Glutamatergic neuron (in vitro differentiated cells): ENCODE data around the gene MEN1. TPM values are rescaled to one million over a fixed set of nuclear protein-coding genes. Genes with fewer than 3 reads are reported as not detected.
"Not testable (repeated sequence)": the region's sequence is repeated elsewhere in the genome, so short reads cannot be mapped to it uniquely, and the experiment has no call there.

Experiments used
- DNase-seq: peaks from one replicate; pipeline ENCODE4 v3.0.0; 2022
- H3K27ac Mint-ChIP-seq: one replicate; pipeline ENCODE4 v1.8.0; 2020; ENCODE audit warnings: mild to moderate bottlenecking, mixed read lengths, inconsistent platforms; ENCODE audit not compliant: unreplicated experiment
- H3K27me3 Mint-ChIP-seq: one replicate; pipeline ENCODE4 v1.8.0; 2020; ENCODE audit warnings: mild to moderate bottlenecking, moderate library complexity, mixed read lengths, inconsistent platforms; ENCODE audit not compliant: unreplicated experiment
- H3K36me3 Mint-ChIP-seq: one replicate; pipeline ENCODE4 v1.8.0; 2020; ENCODE audit warnings: mild to moderate bottlenecking, mixed read lengths, inconsistent platforms; ENCODE audit not compliant: unreplicated experiment
- H3K4me1 Mint-ChIP-seq: one replicate; pipeline ENCODE4 v1.8.0; 2020; ENCODE audit warnings: mild to moderate bottlenecking, low read depth, mixed read lengths, inconsistent platforms; ENCODE audit not compliant: unreplicated experiment
- H3K4me3 Mint-ChIP-seq: one replicate; pipeline ENCODE4 v1.8.0; 2020; ENCODE audit warnings: mild to moderate bottlenecking, mixed read lengths, inconsistent platforms; ENCODE audit not compliant: unreplicated experiment
- H3K9me3 Mint-ChIP-seq: one replicate; pipeline ENCODE4 v1.8.0; 2020; ENCODE audit warnings: mild to moderate bottlenecking, moderate library complexity, mixed read lengths, inconsistent platforms; ENCODE audit not compliant: unreplicated experiment
- total RNA-seq: library from RNA; stranded (reverse); fragmentation: NEBNext Ultra II Directional; extraction: Animal tissue kit (Norgen Biotek cat#: 25700); gene quantifications from one replicate; pipeline ENCODE4 v1.2.1, GENCODE V29; 2021; ENCODE audit not compliant: unreplicated experiment
- TF ChIP-seq, protein P1 (sequence below): fragments of 200-600 bp; sonication (generic); IDR thresholded peaks from one replicate; pipeline ENCODE4 v1.5.0; 2021; ENCODE audit not compliant: partially characterized antibody, unreplicated experiment

Gene MEN1
- total RNA-seq, 1 donor from 2014 or later, result 39.7 TPM

DNA sequence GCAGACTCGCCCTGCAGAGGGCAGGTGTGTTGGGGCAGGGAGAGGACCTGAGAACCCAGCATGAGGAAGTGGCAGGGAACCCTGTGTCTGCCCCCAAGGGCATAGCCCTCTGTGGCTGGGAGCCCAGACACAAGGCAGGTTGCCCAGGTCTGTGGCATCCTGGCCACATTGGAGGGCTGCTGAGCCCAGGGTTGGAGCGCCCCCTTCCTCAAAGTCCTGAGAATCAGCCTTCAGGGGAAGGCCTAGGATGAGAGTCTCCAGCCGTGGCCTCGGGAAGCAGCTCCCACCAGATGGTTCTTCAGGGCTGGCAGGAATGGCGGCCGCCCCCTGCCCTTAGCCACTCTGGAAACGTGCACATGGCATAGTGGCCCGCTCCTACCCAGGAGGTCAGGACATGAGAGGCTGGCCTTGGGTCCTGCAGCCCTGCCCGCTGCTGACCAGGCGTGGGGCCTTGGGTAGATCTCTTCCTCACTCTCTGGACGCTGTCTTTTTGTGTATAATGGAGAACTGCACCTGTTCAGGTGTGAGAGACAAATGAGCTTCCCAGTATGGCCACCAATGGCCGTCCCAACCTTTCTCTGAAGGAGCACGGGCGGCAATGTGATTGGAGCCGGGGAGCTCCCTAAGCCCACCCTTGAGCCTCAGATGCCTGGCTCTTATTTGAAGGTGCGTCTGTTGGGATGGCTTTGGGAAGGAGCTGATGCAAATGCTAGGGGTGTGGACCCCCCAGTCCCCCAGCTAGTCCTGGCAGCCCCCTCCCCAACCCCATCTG lies 38.7 kb upstream of the MEN1 start:
- no peak for DNase-seq
- Mint-ChIP-seq H3K27ac (peak overlapping the region; percentile 66), H3K36me3 (no peaks in the 10 kb centered on the region), H3K4me1 (peaks cover 6% of the 10 kb centered on the region), H3K9me3 (peaks cover 4% of the 10 kb centered on the region), H3K27me3 (peaks cover 10% of the 10 kb centered on the region), H3K4me3 (no peak overlapping the region)
- TF ChIP-seq, protein P1, sequence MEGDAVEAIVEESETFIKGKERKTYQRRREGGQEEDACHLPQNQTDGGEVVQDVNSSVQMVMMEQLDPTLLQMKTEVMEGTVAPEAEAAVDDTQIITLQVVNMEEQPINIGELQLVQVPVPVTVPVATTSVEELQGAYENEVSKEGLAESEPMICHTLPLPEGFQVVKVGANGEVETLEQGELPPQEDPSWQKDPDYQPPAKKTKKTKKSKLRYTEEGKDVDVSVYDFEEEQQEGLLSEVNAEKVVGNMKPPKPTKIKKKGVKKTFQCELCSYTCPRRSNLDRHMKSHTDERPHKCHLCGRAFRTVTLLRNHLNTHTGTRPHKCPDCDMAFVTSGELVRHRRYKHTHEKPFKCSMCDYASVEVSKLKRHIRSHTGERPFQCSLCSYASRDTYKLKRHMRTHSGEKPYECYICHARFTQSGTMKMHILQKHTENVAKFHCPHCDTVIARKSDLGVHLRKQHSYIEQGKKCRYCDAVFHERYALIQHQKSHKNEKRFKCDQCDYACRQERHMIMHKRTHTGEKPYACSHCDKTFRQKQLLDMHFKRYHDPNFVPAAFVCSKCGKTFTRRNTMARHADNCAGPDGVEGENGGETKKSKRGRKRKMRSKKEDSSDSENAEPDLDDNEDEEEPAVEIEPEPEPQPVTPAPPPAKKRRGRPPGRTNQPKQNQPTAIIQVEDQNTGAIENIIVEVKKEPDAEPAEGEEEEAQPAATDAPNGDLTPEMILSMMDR, result no peak

DNA sequence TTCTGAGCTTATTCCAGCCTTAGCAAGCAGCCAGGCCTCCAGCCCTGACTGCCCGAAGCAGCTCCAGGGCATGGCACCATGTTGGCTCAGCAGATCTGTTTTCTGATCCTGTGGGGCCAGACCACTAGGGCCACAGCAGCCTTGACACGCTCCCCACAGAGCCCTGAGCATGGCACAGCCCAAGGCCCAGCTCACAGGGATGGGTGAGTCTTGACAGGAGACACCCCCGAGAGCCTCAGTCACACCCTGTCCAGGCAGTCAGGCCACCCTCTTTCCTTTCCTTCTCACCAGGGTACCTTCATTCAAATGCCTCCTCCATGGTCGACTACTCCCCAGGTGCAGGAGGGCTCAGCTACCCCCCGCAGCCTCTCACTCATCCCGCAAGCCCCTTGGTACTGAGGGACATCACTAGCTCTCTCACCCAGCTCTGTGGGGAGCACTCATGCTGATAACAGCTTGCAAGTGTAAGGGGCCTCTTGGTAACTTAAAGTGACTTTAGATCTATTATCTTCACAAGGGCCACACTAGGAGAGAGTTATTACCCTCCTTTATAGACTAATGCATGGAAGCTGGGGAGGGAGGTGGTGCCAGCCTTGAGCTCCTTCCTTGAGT lies 38.0 kb upstream of the MEN1 start:
- TF ChIP-seq, protein P1, result no peak
- no peak overlapping the region for H3K27ac Mint-ChIP-seq
- H3K4me1 Mint-ChIP-seq, result peaks cover 9% of the 10 kb centered on the region
- H3K27me3 Mint-ChIP-seq, result peaks cover 13% of the 10 kb centered on the region
- H3K9me3 Mint-ChIP-seq, result peaks cover 5% of the 10 kb centered on the region
- H3K36me3 Mint-ChIP-seq, result no peaks in the 10 kb centered on the region
- no peak for DNase-seq
- H3K4me3 Mint-ChIP-seq, result peak overlapping the region; percentile 59

DNA sequence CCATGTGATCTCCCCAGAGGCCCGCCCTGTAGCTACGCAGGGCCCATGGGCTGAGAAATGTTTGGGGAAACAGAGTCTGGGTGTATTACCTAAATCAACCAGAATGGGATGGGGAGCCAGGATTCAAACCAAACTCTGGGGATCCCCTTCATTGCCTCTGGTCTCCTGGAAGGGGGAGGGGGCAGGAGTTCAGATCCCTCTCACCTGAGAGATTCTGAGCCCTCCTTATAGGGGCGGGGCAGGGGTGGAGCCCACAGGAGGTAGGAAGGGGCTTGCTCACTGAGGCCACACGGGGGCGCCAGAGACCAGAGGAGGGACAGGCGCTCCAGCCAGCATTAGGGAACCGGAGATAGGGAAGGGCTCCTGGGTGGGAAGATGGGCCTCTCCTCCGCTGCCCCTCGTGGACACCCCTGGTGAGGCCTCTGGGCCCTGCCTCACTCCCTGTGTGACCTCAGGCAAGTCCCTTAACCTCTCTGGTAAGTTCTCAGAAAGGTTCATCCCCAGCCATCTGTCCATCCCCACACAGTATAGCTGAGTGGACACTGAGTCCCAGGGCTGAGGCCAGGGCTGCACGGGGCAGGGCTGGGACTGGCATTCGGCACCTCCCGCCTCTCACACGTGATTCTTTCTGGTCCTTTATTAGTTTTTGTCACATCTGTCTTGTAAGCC lies 36.8 kb upstream of the MEN1 start:
- DNase-seq, result peak; percentile 97
- Mint-ChIP-seq H3K9me3 (peaks cover 5% of the 10 kb centered on the region), H3K27ac (no peak overlapping the region), H3K4me1 (peaks cover 10% of the 10 kb centered on the region), H3K4me3 (no peak overlapping the region), H3K27me3 (peaks cover 15% of the 10 kb centered on the region), H3K36me3 (no peaks in the 10 kb centered on the region)
- TF ChIP-seq, protein P1, result peak; percentile 94

DNA sequence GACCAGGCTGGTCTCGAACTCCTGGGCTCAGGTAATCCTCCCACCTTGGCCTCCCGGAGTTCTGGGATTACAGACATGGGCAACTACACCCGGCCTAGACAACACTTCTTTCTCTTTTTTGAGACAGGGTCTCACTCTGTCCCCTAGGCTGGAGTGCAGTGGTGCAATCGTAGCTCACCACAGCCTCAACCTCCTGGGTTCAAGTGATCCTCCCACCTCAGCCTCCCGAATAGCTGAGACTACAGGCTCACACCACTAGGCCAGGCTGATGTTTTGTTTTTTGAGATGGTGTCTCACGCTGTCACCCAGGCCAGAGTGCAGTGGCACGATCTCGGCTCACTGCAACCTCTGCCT lies 35.4 kb upstream of the MEN1 start:
- not testable (repeated sequence) for H3K4me1 Mint-ChIP-seq, H3K36me3 Mint-ChIP-seq, H3K9me3 Mint-ChIP-seq, H3K27ac Mint-ChIP-seq, DNase-seq
- Mint-ChIP-seq H3K27me3 (peaks cover 18% of the 10 kb centered on the region), H3K4me3 (peak overlapping the region; percentile 67)

DNA sequence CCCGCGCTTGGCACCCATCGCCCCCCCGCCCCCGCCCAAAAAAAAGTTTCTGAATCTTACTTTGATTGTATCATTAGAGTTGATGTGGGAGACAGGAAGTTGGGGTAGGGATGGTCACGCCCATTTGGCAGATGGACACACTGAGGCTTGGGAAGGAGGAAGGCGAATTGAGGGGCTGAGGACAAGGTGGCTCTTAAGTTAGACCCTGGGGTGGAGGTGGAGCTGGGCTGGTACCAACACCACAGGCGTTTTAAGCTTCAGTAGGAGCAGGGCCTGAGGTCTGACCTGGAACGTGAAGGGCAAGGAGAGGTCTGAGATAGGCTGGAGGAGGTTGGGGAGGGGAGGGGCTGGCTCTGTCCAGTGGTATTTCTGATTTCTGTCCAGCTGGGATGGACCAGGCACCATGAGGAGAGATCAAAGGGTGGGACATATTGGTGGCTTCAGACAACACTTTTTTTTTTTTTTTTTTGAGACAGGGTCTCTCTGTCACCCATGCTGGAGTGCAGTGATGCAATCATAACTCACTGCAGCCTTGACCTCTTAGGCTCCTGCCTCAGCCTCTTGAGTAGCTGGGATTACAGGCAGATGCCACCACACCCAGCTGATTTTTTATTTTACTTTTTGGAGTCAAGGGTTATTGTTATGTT lies 34.9 kb upstream of the MEN1 start:
- H3K4me3 Mint-ChIP-seq, result peak overlapping the region; percentile 67
- H3K9me3 Mint-ChIP-seq, result peaks cover 5% of the 10 kb centered on the region
- H3K36me3 Mint-ChIP-seq, result no peaks in the 10 kb centered on the region
- H3K27me3 Mint-ChIP-seq, result peaks cover 16% of the 10 kb centered on the region
- no peak for DNase-seq
- peak overlapping the region; percentile 52 for H3K27ac Mint-ChIP-seq
- TF ChIP-seq, protein P1, result no peak
- H3K4me1 Mint-ChIP-seq, result peaks cover 6% of the 10 kb centered on the region
